ENCODE measurements around the gene PDXDC1. TPM values are rescaled to one million over a fixed set of nuclear protein-coding genes. Genes with fewer than 3 reads are reported as not detected.
"Not testable (repeated sequence)": the region's sequence is repeated elsewhere in the genome, so short reads cannot be mapped to it uniquely, and the experiment has no call there.

PDXDC1 gene
- total and polyA plus RNA-seq, 2 donors (not counting 1 experiment from before 2014, with no cell fraction given), result 48.1 to 103 TPM

GRCh38 chr16:15045270-15045669, 70.4 kb downstream of the PDXDC1 start:
- DNase-seq; H2AFZ ChIP-seq (ENCODE audit: insufficient read depth, low read depth, low read length, poor library complexity, severe bottlenecking); H3K27ac ChIP-seq (ENCODE audit: low read length in 2 of 2); H3K27ac Mint-ChIP-seq; intact Hi-C loops (cut with micrococcal nuclease); H3K4me1 Mint-ChIP-seq; H3K9me3 ChIP-seq (ENCODE audit: control extremely low read depth in 1 of 3, control insufficient read depth in 2 of 3, insufficient read depth in 1 of 3, low read length in 2 of 3); H3K4me3 ChIP-seq (ENCODE audit: control extremely low read depth in 1 of 5, extremely low read depth in 1 of 5, insufficient read depth in 1 of 5, low read depth in 2 of 5, low read length in 4 of 5); H3K4me3 Mint-ChIP-seq; H3K27me3 Mint-ChIP-seq; H3K27me3 ChIP-seq (replicated peaks in 1 of 4; ENCODE audit: control extremely low read depth in 1 of 4, control insufficient read depth in 3 of 4, insufficient read depth in 4 of 4, low read length in 3 of 4); H4K20me1 ChIP-seq (ENCODE audit: control insufficient read depth, insufficient read depth, low read length, poor library complexity, severe bottlenecking); ATAC-seq (ENCODE audit: low read depth); H3K9me3 Mint-ChIP-seq (ENCODE audit: insufficient read depth); H3K9ac ChIP-seq (ENCODE audit: low read length); H3K4me1 ChIP-seq (ENCODE audit: control insufficient read depth in 2 of 2, insufficient read depth in 2 of 2, low read length in 2 of 2); POLR2A ChIA-PET; H3K4me2 ChIP-seq (replicated peaks; ENCODE audit: low read depth, low read length, poor library complexity, severe bottlenecking); CTCF ChIA-PET: not testable (repeated sequence)
- H3K79me2 ChIP-seq (ENCODE audit: control insufficient read depth, insufficient read depth, low read length), result peaks cover 23% of the 10 kb centered on the region
- 97% methylated on average over 9 of the region's 9 CpGs for WGBS (ENCODE audit: insufficient coverage)
- peaks cover 4 to 20% of the 10 kb centered on the region in 2 experiments for H3K36me3 ChIP-seq (replicated peaks in 1 of 2; ENCODE audit: control extremely low read depth in 1 of 2, control insufficient read depth in 1 of 2, extremely low read depth in 1 of 2, insufficient read depth in 2 of 2, low read length in 1 of 2)

- H3K27me3 ChIP-seq (replicated peaks in 1 of 4; ENCODE audit: control extremely low read depth in 1 of 4, control insufficient read depth in 3 of 4, insufficient read depth in 4 of 4, low read length in 3 of 4), result no peaks in the 10 kb centered on the region
- POLR2A ChIA-PET, result no interaction called here
- no peak overlapping the region for H3K27ac ChIP-seq (ENCODE audit: low read length in 2 of 2)
- no peak for TF ChIP-seq CTCF (IDR thresholded peaks at IDR 0.05)
- TF ChIP-seq EZH2 (IDR thresholded peaks at IDR 0.05; ENCODE audit: borderline replicate concordance, insufficient read depth, low read depth, low read length, poor library complexity, severe bottlenecking), result no peak
- peaks cover 23% of the 10 kb centered on the region for H3K79me2 ChIP-seq (ENCODE audit: control insufficient read depth, insufficient read depth, low read length)
- no peaks in the 10 kb centered on the region for H3K4me1 ChIP-seq (ENCODE audit: control insufficient read depth in 2 of 2, insufficient read depth in 2 of 2, low read length in 2 of 2)
- H3K36me3 ChIP-seq (replicated peaks in 1 of 2; ENCODE audit: control extremely low read depth in 1 of 2, control insufficient read depth in 1 of 2, extremely low read depth in 1 of 2, insufficient read depth in 2 of 2, low read length in 1 of 2), result peaks cover 0 to 7% of the 10 kb centered on the region in 2 experiments
- H3K27me3 Mint-ChIP-seq, result no peaks in the 10 kb centered on the region
- H3K4me2 ChIP-seq (replicated peaks; ENCODE audit: low read depth, low read length, poor library complexity, severe bottlenecking), result no peak overlapping the region
- CTCF ChIA-PET, result no interaction called here
- no peaks in the 10 kb centered on the region for H4K20me1 ChIP-seq (ENCODE audit: control insufficient read depth, insufficient read depth, low read length, poor library complexity, severe bottlenecking)
- DNase-seq (no peak), ATAC-seq (ENCODE audit: low read depth) (no peak)
- no peak overlapping the region for H3K27ac Mint-ChIP-seq
- peaks cover 2% of the 10 kb centered on the region for H3K4me1 Mint-ChIP-seq
- H3K9ac ChIP-seq (ENCODE audit: low read length), result no peak overlapping the region
- no peak overlapping the region for H3K4me3 ChIP-seq (ENCODE audit: control extremely low read depth in 1 of 5, extremely low read depth in 1 of 5, insufficient read depth in 1 of 5, low read depth in 2 of 5, low read length in 4 of 5)
- intact Hi-C loops (cut with micrococcal nuclease), result no loop called here
- H3K9me3 ChIP-seq (ENCODE audit: control extremely low read depth in 1 of 3, control insufficient read depth in 2 of 3, insufficient read depth in 1 of 3, low read length in 2 of 3), result no peaks in the 10 kb centered on the region
- no peak overlapping the region for H3K4me3 Mint-ChIP-seq
- no peaks in the 10 kb centered on the region for H3K9me3 Mint-ChIP-seq (ENCODE audit: insufficient read depth)
- no peak overlapping the region for H2AFZ ChIP-seq (ENCODE audit: insufficient read depth, low read depth, low read length, poor library complexity, severe bottlenecking)
- WGBS (ENCODE audit: insufficient coverage), result over 99% methylated on average over 13 of the region's 21 CpGs
Measured at GRCh38 chr16:15046692-15047376, 72.0 kb downstream of the PDXDC1 start.

All from B cell (primary cell).